HTR-8/SVneo (cell line): ENCODE results near the gene SLC2A13.
"Not testable (repeated sequence)": the region's sequence is repeated elsewhere in the genome, so short reads cannot be mapped to it uniquely, and the experiment has no call there.

Experiments
- DNase-seq: peaks from one replicate; pipeline ENCODE4 v3.0.0; 2011; ENCODE audit warnings: low spot score, mixed read lengths; ENCODE audit not compliant: insufficient read length
- FAIRE-seq: peaks from 2 replicates; lab custom pipeline; 2011; peaks lifted over from hg19 to GRCh38; lab: Jason Lieb, UNC

Gene SLC2A13

GRCh38 chr12:40106202-40106533, 287 bp upstream of the SLC2A13 start:
- FAIRE-seq: no peak
- DNase-seq: no peak

- FAIRE-seq: no peak
- DNase-seq: no peak
Measured at GRCh38 chr12:40105265-40105514, 691 bp downstream of the SLC2A13 start.

- no peak for DNase-seq
- no peak for FAIRE-seq
Measured at GRCh38 chr12:40104461-40105264, 1.2 kb downstream of the SLC2A13 start.

GRCh38 chr12:40103043-40103442, 2.8 kb downstream of the SLC2A13 start:
- no peak for DNase-seq
- no peak for FAIRE-seq

- no peak for DNase-seq
- FAIRE-seq: no peak
Measured at GRCh38 chr12:40101747-40102146, 4.1 kb downstream of the SLC2A13 start.

GRCh38 chr12:40099423-40099853, 6.4 kb downstream of the SLC2A13 start:
- FAIRE-seq (no peak), DNase-seq (no peak)

- no peak for FAIRE-seq
- no peak for DNase-seq
Measured at GRCh38 chr12:40098406-40099145, 7.3 kb downstream of the SLC2A13 start.

GRCh38 chr12:40093512-40093911, 12.4 kb downstream of the SLC2A13 start:
- FAIRE-seq: no peak

GRCh38 chr12:40086471-40086870, 19.4 kb downstream of the SLC2A13 start:
- FAIRE-seq (no peak), DNase-seq (no peak)

More at GRCh38 chr12:40093512-40093911, 12.4 kb downstream of the SLC2A13 start:
- no peak for DNase-seq

- FAIRE-seq (no peak), DNase-seq (no peak)
Measured at GRCh38 chr12:40078266-40078665, 27.6 kb downstream of the SLC2A13 start.

GRCh38 chr12:40075458-40075857, 30.4 kb downstream of the SLC2A13 start:
- FAIRE-seq (no peak), DNase-seq (no peak)

- FAIRE-seq (no peak), DNase-seq (no peak)
Measured at GRCh38 chr12:40068416-40068815, 37.5 kb downstream of the SLC2A13 start.

GRCh38 chr12:40065636-40066035, 40.2 kb downstream of the SLC2A13 start:
- DNase-seq: no peak
- FAIRE-seq: no peak

- FAIRE-seq (no peak), DNase-seq (no peak)
Measured at GRCh38 chr12:40063414-40063813, 42.5 kb downstream of the SLC2A13 start.

- FAIRE-seq: no peak
- no peak for DNase-seq
Measured at GRCh38 chr12:40058721-40059190, 47.1 kb downstream of the SLC2A13 start.

- no peak for DNase-seq
- FAIRE-seq: no peak
Measured at GRCh38 chr12:40056373-40056772, 49.5 kb downstream of the SLC2A13 start.

- FAIRE-seq (no peak), DNase-seq (no peak)
Measured at GRCh38 chr12:40055776-40056175, 50.1 kb downstream of the SLC2A13 start.

- DNase-seq (no peak), FAIRE-seq (no peak)
Measured at GRCh38 chr12:40055228-40055579, 50.7 kb downstream of the SLC2A13 start.

- DNase-seq: no peak
- no peak for FAIRE-seq
Measured at GRCh38 chr12:40054555-40055227, 51.2 kb downstream of the SLC2A13 start.

GRCh38 chr12:40049268-40049667, 56.6 kb downstream of the SLC2A13 start:
- FAIRE-seq: no peak

GRCh38 chr12:40047002-40047401, 58.9 kb downstream of the SLC2A13 start:
- not testable (repeated sequence) for FAIRE-seq, DNase-seq

More at GRCh38 chr12:40049268-40049667, 56.6 kb downstream of the SLC2A13 start:
- no peak for DNase-seq
